ENCODE data around the gene NYNRIN.
"Not testable (repeated sequence)": the region's sequence is repeated elsewhere in the genome, so short reads cannot be mapped to it uniquely, and the experiment has no call there.

The NYNRIN gene

GRCh38 chr14:24369907-24370687 is 28.7 kb upstream of the NYNRIN start:
- ATAC-seq, result no peak

GRCh38 chr14:24370748-24371147 is 28.1 kb upstream of the NYNRIN start:
- no peak for ATAC-seq

- ATAC-seq, result not testable (repeated sequence)
Observed at GRCh38 chr14:24371605-24372004, 27.2 kb upstream of the NYNRIN start.

GRCh38 chr14:24372701-24373416 is 25.9 kb upstream of the NYNRIN start:
- no peak for ATAC-seq

- ATAC-seq, result no peak
Observed at GRCh38 chr14:24376448-24377070, 22.2 kb upstream of the NYNRIN start.

DNA sequence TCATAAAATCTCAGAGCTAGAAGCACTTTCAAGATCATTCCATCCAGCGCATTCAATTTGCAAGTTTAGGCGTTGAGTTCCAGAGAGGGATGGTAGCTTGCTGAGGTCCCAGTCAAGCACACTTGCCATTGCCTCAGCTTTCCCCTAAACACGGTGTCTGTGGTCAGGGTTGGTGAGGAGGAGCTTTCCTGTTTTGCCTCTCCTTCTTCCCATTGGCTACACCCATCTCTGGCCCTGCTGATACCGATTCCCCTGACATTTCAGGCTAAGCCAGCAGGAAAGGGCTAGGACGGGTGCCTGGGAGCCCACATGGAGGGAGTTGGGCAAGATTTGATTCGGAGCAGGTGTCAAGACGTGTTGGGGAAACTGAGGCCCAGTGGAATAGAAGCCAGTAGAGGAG is 21.7 kb upstream of the NYNRIN start:
- no peak for ATAC-seq

DNA sequence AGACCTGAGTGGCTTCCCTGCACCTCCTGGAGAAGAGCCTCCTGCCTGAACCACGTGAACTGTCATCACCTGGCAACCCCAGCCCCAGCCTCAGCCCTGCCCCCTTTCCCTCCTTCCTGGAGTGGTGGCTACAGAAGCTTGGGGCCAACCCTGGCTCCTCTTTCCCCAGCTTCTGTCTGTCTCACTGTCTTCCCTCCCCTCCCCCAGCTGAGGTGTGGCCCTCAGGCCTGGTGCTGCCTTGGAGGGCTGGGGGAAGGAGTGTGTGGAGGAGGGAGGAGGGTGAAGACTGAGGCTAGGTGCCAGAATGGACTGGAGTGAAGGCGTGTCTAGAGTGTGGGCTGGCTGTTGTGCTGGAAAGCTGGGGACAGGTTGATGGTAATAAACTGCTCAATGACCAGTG is 21.1 kb upstream of the NYNRIN start:
- no peak for ATAC-seq

GRCh38 chr14:24378327-24378726 is 20.5 kb upstream of the NYNRIN start:
- no peak for ATAC-seq

DNA sequence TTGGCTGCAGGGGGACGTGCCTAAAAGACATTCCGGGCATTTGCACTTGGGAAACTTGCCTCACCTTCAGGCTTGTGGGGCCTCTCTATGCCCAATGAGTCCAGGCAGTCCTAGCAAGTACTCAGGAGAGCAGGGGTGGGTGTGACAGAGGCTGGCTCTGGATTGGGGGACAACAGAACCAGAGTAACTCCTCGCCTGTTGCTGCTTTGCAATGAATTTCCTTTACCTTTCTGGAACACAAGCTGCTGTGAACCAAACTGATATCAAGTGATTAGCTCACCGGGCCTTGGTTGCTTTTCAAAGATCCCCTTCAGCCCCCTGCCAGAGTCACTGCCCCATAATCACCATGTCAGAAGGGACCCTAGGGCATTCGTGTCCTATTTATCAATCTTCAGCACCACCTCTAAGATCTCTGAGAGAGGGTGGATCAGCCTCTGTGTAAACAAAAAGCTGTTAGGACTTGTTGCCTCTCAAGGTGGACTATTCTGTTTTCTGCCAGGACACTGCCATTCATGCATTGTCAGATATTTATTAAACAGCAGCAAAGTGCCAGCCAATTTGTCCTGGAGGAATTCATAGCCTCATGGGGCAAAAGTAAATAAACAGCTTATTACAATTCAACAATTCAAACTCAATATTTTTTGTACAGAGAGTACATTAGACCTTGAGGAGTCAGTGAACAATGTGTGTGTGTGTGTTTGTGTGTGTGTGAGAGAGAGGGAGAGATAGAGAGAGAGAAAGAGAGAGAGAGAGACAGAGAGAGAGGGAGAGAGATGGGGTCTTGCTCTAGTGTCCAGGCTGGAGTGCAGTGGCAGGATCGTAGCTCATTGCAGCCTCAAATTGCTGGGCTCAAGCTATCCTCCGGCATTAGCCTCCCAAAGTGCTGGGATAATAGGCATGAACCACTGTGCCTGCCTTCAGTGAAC is 19.6 kb upstream of the NYNRIN start:
- ATAC-seq, result no peak

DNA sequence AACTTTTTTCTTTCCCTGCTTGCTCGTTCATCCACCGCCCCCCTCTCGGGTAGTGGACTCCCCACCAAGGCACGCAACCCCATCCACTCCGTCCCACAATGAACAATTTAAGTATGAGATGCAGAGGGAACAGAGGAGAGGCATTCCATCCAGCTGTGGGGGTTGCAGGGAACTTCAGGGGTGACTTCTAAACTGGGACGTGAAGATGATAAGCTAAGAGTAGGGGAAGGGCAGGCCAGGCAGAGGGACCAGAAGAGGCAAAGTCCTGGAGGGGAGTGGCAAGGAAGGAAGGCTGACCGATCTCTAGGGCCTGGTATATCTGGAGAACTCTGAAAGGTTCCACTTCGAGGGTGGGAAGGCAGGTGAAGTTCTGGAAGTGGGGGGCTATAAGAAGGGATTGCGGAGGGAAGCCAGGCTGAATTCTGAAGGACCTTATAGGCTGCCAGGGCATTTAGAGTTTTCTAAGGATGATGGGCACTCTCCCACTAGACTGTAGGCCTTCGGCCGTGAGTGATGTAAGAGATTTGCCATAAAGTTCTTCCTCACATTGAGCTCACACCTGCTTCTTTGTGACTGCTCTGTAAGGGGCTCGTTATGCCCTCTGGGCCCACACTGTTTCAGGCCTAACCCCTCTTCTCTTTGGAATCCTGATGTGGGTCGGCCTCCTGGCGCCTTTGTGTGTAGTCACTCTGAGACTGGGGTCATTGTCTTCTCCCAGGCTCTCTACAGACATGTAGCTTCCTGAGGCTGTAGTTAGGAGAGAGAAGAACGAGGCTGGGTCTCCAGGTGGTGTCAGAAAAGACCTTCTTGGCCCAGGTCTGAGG is 18.7 kb upstream of the NYNRIN start:
- ATAC-seq, result no peak

DNA sequence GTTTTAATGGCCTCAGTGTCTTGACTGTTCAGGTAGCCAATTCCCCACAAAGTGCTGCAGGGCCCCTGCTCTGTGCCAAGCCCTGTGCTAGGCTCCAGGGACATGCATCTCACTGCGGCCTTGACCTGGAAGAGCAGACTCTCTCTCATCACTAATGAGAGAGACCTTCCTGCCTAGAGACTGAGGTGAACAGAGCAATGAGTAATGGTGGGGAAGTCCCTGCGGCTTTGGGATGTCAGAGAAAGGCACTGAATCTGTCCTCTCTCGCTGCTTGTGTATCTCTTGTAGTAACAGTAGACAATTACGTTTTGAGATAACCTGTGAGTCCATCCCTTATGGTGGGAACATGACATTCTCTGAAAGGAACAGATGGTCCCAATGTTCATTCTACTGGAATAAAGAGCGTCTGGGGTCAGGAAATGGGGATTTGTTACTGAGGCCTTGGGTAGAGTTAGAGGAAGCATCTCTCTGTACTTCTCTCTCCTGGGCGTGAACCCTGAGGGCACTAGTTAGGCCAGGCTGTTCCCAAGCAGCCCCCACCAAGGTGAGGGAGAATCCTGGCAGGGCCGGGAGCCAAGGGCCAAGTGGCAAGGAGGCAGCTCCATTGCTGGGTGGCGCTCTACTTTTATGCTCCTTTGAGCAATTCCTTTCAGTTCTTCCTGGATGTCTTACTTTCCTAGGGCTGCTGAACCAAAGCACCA is 17.3 kb upstream of the NYNRIN start:
- peak; percentile 87 to 92 for ATAC-seq

GRCh38 chr14:24382064-24382371 is 16.8 kb upstream of the NYNRIN start:
- no peak for ATAC-seq

DNA sequence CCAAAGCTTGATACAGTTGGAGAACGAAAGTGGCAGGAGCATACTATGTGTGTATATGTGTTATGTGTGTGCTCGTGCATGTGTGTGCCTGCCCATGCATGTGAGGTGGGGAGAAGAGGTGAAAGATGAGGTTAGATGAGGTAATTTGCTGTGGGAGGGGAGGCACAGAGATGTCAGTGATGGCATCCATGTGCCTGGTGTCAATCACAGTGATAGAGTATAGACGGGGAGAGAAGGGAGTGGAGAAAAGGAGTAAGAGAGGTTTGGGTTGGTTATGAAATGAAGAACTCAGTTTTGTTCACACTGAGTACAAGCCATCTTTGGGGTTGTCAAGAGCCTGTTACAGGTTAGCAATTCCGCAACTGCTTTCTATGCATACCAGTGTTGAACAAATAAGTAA is 14.6 kb upstream of the NYNRIN start:
- ATAC-seq, result no peak

DNA sequence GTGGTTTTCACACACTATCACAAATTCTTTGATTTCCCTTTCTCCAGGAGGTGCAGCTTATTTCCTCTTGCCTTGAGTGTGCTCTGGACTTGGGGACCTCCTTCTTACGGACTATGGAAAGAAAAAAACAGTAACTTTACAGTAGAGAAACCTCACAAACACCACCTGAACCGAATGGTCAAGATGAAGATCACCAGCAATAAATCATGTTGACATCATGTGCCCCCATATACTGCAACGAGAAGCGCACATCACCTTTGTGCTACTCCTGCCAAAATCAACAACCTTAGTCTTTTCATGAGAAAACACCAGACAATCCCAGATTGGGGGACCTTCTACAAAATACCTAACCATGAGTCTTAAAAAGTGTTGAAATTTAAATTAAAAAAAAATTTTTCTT is 13.3 kb upstream of the NYNRIN start:
- no peak for ATAC-seq

GRCh38 chr14:24387009-24387345 is 11.8 kb upstream of the NYNRIN start:
- ATAC-seq, result no peak

DNA sequence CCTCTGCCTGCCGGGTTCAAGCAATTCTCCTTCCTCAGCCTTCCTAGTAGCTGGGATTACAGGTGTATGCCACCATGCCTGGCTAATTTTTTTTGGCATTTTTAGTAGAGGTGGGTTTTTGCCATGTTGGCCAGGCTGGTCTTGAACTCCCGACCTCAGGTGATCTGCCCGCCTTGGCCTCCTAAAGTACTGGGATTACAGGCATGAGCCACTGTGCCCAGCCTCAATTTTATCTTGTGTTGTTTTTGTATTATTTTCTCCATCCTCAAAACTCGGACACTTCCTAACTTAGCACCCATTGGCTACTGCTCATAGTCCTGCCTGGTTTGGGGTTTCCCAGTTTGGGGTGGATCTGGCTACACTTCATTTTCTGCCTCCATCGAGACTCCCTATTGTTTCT is 11.2 kb upstream of the NYNRIN start:
- ATAC-seq, result not testable (repeated sequence)

DNA sequence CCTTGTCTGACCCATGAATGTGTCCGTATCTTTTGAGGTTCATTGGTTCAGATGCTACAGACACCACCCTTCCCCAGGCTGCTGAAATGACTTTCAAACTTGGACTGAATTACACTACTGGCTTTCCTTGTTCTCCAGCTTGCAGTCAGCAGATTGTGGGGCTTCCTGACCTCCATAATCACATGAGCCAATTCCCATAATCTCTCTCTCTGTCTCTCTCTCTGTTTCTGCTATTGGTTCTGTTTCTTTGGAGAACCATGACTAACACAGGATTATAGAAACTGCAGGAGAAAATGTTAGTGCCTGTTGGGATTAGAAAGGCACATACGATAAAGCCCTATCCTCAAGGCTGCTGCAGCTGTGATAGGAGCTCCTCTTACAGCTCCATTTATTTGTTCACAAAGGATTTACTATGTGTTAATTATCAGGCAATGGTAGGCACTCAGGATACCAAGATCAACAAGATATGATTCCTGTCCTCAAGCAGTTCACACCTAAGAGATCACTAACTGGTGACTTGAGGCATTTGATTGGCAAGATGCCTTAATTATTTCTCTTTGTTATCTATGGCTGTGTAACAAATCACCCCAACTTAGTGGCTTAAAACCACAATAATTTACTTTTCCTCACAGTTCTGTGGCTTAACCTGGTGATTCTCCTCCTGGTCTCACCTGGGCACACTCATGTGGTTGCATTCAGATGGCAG is 10.2 kb upstream of the NYNRIN start:
- no peak for ATAC-seq

DNA sequence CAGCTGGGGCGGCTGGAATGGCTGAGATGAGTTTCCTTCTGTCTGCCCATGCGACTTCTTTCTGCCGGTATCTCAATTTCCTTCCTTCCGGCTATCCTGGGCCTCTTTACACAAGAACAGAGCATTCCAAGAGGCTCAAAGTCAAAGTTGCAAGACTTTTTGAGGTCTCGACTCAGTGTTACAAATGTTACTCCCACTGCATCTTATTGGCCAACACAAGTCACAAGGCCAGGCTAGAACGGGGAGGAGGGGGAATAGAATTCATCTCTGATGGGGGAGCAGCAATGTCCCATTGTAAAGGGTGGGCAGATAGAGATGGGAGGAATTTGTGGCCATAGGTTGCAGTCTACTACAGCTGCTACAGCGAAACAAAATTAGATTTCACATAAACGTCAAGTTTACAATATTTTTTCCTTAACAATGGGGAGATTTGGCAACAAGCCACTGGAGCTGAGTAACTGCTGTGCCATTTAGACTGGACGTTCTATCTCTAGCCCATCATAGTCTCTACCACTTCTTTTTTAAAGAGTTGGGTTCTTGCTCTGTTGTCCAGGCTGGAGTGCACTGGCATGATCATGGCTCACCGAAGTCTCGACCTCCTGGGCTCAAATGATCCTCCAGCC is 9.5 kb upstream of the NYNRIN start:
- ATAC-seq, result no peak

DNA sequence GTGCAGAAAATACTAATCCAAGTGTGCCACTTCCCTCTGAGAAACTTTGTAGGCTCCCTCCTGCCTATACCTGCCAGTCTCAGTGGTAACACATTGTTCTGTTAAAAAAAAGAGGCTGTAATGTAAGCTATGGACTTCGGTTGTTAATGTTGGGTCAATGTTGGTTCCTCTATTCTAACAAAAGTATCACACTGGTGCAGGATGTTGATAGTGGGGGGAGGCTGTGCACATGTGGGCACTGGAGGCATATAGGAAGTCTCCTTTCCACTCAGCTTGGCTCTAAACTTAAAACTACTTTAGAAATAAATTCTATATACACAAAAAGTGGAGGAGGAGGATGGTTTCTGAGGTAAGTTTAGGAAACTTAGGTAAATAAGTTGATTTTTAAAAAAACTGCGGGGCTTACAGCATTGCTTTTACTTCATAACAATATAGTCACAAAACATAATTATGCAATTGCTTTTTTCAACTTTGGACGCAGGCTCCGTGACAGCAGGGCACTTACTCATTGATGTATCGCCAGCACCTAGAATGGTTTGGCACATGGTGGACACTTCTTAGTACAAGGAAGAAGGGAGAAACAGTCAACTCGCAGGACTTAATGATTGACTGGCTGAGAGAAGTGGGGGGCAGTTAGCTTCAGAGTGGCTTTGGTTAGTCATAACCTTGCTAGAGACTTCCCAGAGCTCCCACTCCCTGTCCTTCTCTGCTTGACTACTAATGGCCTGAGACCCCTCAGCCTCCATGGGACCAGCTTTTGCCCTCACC is 7.9 kb upstream of the NYNRIN start:
- no peak for ATAC-seq
